Smooth muscle cell (in vitro differentiated cells): Measurements from ENCODE around the gene LRBA. TPM values are rescaled to one million over a fixed set of nuclear protein-coding genes. Genes with fewer than 3 reads are reported as not detected.

Experiments used
- DNase-seq: peaks from one replicate; lab custom pipeline; 2025; ENCODE audit not compliant: unreplicated experiment; lab: John Stamatoyannopoulos, UW
- H2AFZ ChIP-seq: fragments of 200-600 bp; sonication (generic); 2 replicates; pipeline ENCODE4 v1.6.0; 2016; ENCODE audit warnings: antibody characterized with exemption, low read depth, mild to moderate bottlenecking
- H3F3A ChIP-seq: fragments of 200-600 bp; sonication (generic); 2 replicates; pipeline ENCODE4 v1.6.0; 2017; ENCODE audit warnings: antibody characterized with exemption, low read depth
- H3K27ac ChIP-seq: fragments of 200-600 bp; sonication (generic); 2 replicates; pipeline ENCODE4 v1.5.1; 2016; ENCODE audit warnings: low read depth, mild to moderate bottlenecking
- H3K27me3 ChIP-seq: fragments of 200-600 bp; sonication (generic); 2 replicates; pipeline ENCODE4 v1.6.1; 2016; ENCODE audit warnings: low read depth, mild to moderate bottlenecking
- H3K36me3 ChIP-seq: fragments of 200-600 bp; sonication (generic); 2 replicates; pipeline ENCODE4 v1.5.1; 2016; ENCODE audit warnings: low read depth
- H3K4me1 ChIP-seq: fragments of 200-600 bp; sonication (generic); 2 replicates; pipeline ENCODE4 v1.5.1; 2016; ENCODE audit warnings: low read depth
- H3K4me2 ChIP-seq: fragments of 200-600 bp; sonication (generic); 2 replicates; pipeline ENCODE4 v1.6.0; 2016; ENCODE audit warnings: mild to moderate bottlenecking
- H3K4me3 ChIP-seq: fragments of 200-600 bp; sonication (generic); 2 replicates; pipeline ENCODE4 v1.5.1; 2016; ENCODE audit warnings: mild to moderate bottlenecking
- H3K79me2 ChIP-seq: fragments of 200-600 bp; sonication (generic); 2 replicates; pipeline ENCODE4 v1.6.0; 2016; ENCODE audit warnings: low read depth, mild to moderate bottlenecking
- H3K9ac ChIP-seq: fragments of 200-600 bp; sonication (generic); 2 replicates; pipeline ENCODE4 v1.6.0; 2016; ENCODE audit warnings: low read depth
- H3K9me3 ChIP-seq: fragments of 200-600 bp; sonication (generic); replicated peaks from 2 replicates; pipeline ENCODE4 v1.5.1; 2016; ENCODE audit warnings: low read depth
- H4K20me1 ChIP-seq: fragments of 200-600 bp; sonication (generic); 2 replicates; pipeline ENCODE4 v1.6.0; 2016; ENCODE audit warnings: low read depth
- CTCF ChIP-seq: fragments of 200-600 bp; sonication (generic); IDR thresholded peaks from 2 replicates; pipeline ENCODE4 v1.5.1; 2017; ENCODE audit warnings: borderline replicate concordance, mild to moderate bottlenecking, antibody characterized with exemption; ENCODE audit not compliant: insufficient read depth, poor library complexity, severe bottlenecking
- WGBS: methylation state at CpG from one replicate; pipeline ENCODE4 v1.1.7; 2016; ENCODE audit warnings: low lambda C conversion rate; 5-methylcytosine and 5-hydroxymethylcytosine counted together
- polyA plus RNA-seq: library from polyadenylated mRNA; unstranded; fragments of >200 nt; fragmentation: Nextera tagmentation; extraction: Ambion mirVana; gene quantifications from 2 replicates; pipeline ENCODE4 v1.2.1, GENCODE V29; 2016
- total RNA-seq: library from RNA; depleted of rRNA; stranded (reverse); fragments of >200 nt; gene quantifications from 2 replicates; pipeline ENCODE4 v1.2.3, GENCODE V29; 2014

Gene LRBA
- total and polyA plus RNA-seq, 2 experiments from 2014 or later = 1.6 to 26.2 TPM

- no peak for TF ChIP-seq CTCF
- Histone ChIP-seq H3F3A (peaks cover 3% of the 10 kb centered on the region), H3K27me3 (no peaks in the 10 kb centered on the region), H3K4me2 (no peak overlapping the region), H3K4me1 (peaks cover 20% of the 10 kb centered on the region), H3K36me3 (no peaks in the 10 kb centered on the region), H3K9me3 (no peaks in the 10 kb centered on the region), H3K79me2 (no peaks in the 10 kb centered on the region), H4K20me1 (no peaks in the 10 kb centered on the region), H3K27ac (no peak overlapping the region), H3K4me3 (no peak overlapping the region), H3K9ac (no peak overlapping the region), H2AFZ (no peak overlapping the region)
- no peak for DNase-seq
These were observed 683.0 kb downstream of the LRBA start for GRCh38 chr4:150332086-150332485.

- Histone ChIP-seq H3K9ac (no peak overlapping the region), H3K9me3 (no peaks in the 10 kb centered on the region), H4K20me1 (no peaks in the 10 kb centered on the region), H3K27ac (no peak overlapping the region), H3K27me3 (no peaks in the 10 kb centered on the region), H3K4me3 (no peak overlapping the region), H3K4me1 (peaks cover 15% of the 10 kb centered on the region), H3F3A (peaks cover 3% of the 10 kb centered on the region), H3K36me3 (no peaks in the 10 kb centered on the region), H2AFZ (no peak overlapping the region), H3K79me2 (no peaks in the 10 kb centered on the region), H3K4me2 (peak overlapping the region; percentile 58)
- DNase-seq = no peak
- no peak for TF ChIP-seq CTCF
These were observed 685.7 kb downstream of the LRBA start for GRCh38 chr4:150329373-150329772.

- 90% methylated on average over 2 of the region's 2 CpGs for WGBS
- Histone ChIP-seq H3K4me1 (peaks cover 22% of the 10 kb centered on the region), H3K79me2 (no peaks in the 10 kb centered on the region), H3K27ac (no peak overlapping the region), H3F3A (peaks cover 3% of the 10 kb centered on the region), H2AFZ (no peak overlapping the region), H3K9me3 (no peaks in the 10 kb centered on the region), H3K4me2 (no peak overlapping the region), H3K9ac (no peak overlapping the region), H3K36me3 (no peaks in the 10 kb centered on the region), H4K20me1 (no peaks in the 10 kb centered on the region), H3K4me3 (no peak overlapping the region), H3K27me3 (no peaks in the 10 kb centered on the region)
- TF ChIP-seq CTCF = no peak
- no peak for DNase-seq
These were observed 686.6 kb downstream of the LRBA start for GRCh38 chr4:150328496-150328895.

- no peak overlapping the region for H3K4me2 ChIP-seq
- no peaks in the 10 kb centered on the region for H3K79me2 ChIP-seq
- 42% methylated on average over 3 of the region's 3 CpGs for WGBS
- no peaks in the 10 kb centered on the region for H3K36me3 ChIP-seq
- H3K9me3 ChIP-seq = no peaks in the 10 kb centered on the region
- no peak overlapping the region for H3K27ac ChIP-seq
- peaks cover 3% of the 10 kb centered on the region for H3F3A ChIP-seq
- peaks cover 22% of the 10 kb centered on the region for H3K4me1 ChIP-seq
- no peak overlapping the region for H3K9ac ChIP-seq
- no peak overlapping the region for H3K4me3 ChIP-seq
- H4K20me1 ChIP-seq = no peaks in the 10 kb centered on the region
- no peak for TF ChIP-seq CTCF
- H3K27me3 ChIP-seq = no peaks in the 10 kb centered on the region
- DNase-seq = no peak
- no peak overlapping the region for H2AFZ ChIP-seq
These were observed 687.8 kb downstream of the LRBA start for GRCh38 chr4:150327262-150327780.
